Left lung (tissue), 10 donors: ENCODE measurements around the gene MMS19. TPM values are rescaled to one million over a fixed set of nuclear protein-coding genes. Genes with fewer than 3 reads are reported as not detected.
"Not testable (repeated sequence)": the region's sequence is repeated elsewhere in the genome, so short reads cannot be mapped to it uniquely, and the experiment has no call there.

Source experiments
- ATAC-seq: fragments of 200-7000 bp; cut with Tn5 transposase; one replicate; pipeline ENCODE4 v1.9.1; 2020; ENCODE audit warnings: moderate library complexity
- DNase-seq, 4 donors: peaks; one replicate each; pipeline ENCODE4 v3.0.0-alpha.2; 2013 to 2020
- H3K27ac ChIP-seq, 2 donors: fragments of 200-600 bp; sonication (generic) in 1 of 2; one replicate each; pipeline versions ENCODE4 v1.5.0 to v1.8.0; 2020 to 2021
- H3K27me3 ChIP-seq, 2 donors: fragments of 200-600 bp; sonication (generic) in 1 of 2; one replicate each; pipeline versions ENCODE4 v1.5.0 to v1.8.0; 2020 to 2021
- H3K36me3 ChIP-seq, 2 donors: fragments of 200-600 bp; sonication (generic) in 1 of 2; one replicate each; pipeline versions ENCODE4 v1.5.0 to v1.8.0; 2020 to 2021
- H3K4me1 ChIP-seq, 2 donors: fragments of 200-600 bp; one replicate each; pipeline ENCODE4 v1.8.0; 2021
- H3K4me3 ChIP-seq, 2 donors: fragments of 200-600 bp; sonication (generic) in 1 of 2; one replicate each; pipeline versions ENCODE4 v1.5.0 to v1.8.0; 2020 to 2021; ENCODE audit warnings: mild to moderate bottlenecking in 1 of 2
- H3K9me3 ChIP-seq, 2 donors: fragments of 200-600 bp; sonication (generic) in 1 of 2; one replicate each; pipeline versions ENCODE4 v1.5.0 to v1.8.0; 2020 to 2021
- intact Hi-C, 2 donors: fragments of 100-400 bp; cut with DNase I; formaldehyde crosslinking; loops; one replicate each; pipeline versions ENCODE4 v1.11.2 to v1.14.2; 2022
- polyA plus RNA-seq, 6 donors: library from polyadenylated mRNA; unstranded; fragments of 120-200 nt; gene quantifications; one replicate each; pipeline ENCODE4 v1.2.1, GENCODE V29; 2013; ENCODE audit not compliant: insufficient read length in 6 of 6
- total RNA-seq, 2 donors: library from RNA; stranded (reverse); fragmentation: NEBNext Ultra II Directional; extraction: Animal tissue kit (Norgen Biotek cat#: 25700); gene quantifications; one replicate each; pipeline ENCODE4 v1.2.1, GENCODE V29; 2021
- TF ChIP-seq, protein P1 (sequence below), 2 donors: fragments of 200-600 bp; sonication (generic) in 1 of 2; IDR thresholded peaks; one replicate each; pipeline versions ENCODE4 v1.5.0 to v1.8.0; 2021; ENCODE audit warnings: antibody characterized with exemption in 2 of 2
- donor health status: DM: no; HTN: yes; CAD: no.
- donor health status: DM: no; HTN: no; CAD: no.

The MMS19 gene
- total and polyA plus RNA-seq, 8 donors = 60.1 to 113 (median 97.4) TPM

DNA sequence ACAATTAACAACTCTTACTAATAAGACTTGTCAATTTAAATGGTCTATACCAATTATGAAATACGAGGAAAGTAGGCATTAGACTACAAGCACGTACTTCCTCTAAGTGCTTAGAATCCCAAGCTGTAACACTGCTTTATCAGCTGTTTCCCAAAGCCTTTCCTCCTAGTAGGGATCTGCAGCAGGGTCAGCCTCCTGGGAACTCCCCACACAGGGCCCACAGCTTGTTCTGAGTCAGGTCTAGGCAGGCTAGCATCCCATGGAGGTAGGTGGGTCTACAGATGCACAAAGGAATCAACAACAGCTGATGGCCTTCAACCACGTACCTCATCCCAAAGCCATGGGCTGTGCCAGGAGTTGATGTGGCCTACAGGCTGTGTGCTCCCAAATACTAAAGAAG lies 14.7 kb downstream of the MMS19 start:
- Histone ChIP-seq H3K4me1 (peaks cover 0 to 8% of the 10 kb centered on the region in 2 donors), H3K4me3 (no peak overlapping the region), H3K9me3 (no peaks in the 10 kb centered on the region), H3K27me3 (no peaks in the 10 kb centered on the region), H3K36me3 (peaks cover 0 to 49% of the 10 kb centered on the region in 2 donors), H3K27ac (no peak overlapping the region)
- intact Hi-C loops = no loop called here
- TF ChIP-seq, protein P1, sequence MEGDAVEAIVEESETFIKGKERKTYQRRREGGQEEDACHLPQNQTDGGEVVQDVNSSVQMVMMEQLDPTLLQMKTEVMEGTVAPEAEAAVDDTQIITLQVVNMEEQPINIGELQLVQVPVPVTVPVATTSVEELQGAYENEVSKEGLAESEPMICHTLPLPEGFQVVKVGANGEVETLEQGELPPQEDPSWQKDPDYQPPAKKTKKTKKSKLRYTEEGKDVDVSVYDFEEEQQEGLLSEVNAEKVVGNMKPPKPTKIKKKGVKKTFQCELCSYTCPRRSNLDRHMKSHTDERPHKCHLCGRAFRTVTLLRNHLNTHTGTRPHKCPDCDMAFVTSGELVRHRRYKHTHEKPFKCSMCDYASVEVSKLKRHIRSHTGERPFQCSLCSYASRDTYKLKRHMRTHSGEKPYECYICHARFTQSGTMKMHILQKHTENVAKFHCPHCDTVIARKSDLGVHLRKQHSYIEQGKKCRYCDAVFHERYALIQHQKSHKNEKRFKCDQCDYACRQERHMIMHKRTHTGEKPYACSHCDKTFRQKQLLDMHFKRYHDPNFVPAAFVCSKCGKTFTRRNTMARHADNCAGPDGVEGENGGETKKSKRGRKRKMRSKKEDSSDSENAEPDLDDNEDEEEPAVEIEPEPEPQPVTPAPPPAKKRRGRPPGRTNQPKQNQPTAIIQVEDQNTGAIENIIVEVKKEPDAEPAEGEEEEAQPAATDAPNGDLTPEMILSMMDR (IDR thresholded peaks at IDR 0.05) = no peak
- ATAC-seq (no peak), DNase-seq (no peak)

DNA sequence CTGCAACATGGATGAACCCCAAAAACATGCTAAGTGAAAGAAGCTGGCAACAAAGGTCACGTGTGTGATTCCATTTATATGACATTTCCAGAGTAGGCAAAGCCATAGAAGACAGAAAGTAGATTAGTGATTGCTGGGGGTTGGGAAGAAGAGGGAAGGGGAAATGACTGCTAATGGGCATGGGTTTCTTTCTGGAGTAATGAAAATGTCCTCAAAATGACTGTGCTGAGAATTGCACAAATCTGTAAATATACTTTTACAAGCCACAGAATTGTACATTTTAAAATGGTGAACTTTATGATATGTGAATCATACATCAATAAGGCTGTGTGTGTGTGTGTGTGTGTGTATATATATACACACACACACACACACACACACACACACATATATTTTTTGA lies 15.8 kb downstream of the MMS19 start:
- no peak for ATAC-seq
- peaks cover 0 to 60% of the 10 kb centered on the region in 2 donors for H3K36me3 ChIP-seq
- intact Hi-C loops = no loop called here
- H3K27ac ChIP-seq = no peak overlapping the region
- no peaks in the 10 kb centered on the region for H3K27me3 ChIP-seq
- no peak overlapping the region for H3K4me3 ChIP-seq
- DNase-seq = no peak
- no peaks in the 10 kb centered on the region for H3K9me3 ChIP-seq
- H3K4me1 ChIP-seq = peaks cover 0 to 8% of the 10 kb centered on the region in 2 donors
- TF ChIP-seq, protein P1 (IDR thresholded peaks at IDR 0.05) = no peak

DNA sequence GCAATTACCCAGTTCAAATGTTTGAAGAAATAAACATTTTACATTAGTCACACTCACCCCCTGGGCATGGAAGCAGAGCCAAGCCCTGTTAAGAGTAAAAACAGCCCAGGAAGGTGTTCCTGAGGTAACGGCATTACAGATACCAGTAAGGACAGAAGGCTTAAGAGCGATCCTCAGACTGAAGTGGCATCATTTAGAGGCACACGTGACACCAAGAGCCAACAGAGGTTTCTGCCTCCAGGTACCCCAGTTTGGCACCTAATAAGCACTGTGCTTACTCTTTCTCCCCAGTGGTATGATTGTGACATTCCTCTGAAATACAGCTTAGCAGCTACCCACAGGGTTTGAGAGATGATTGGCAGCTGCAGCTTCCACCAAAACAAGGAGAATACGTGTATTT lies 17.2 kb downstream of the MMS19 start:
- DNase-seq = no peak
- intact Hi-C loops = no loop called here
- TF ChIP-seq, protein P1 (IDR thresholded peaks at IDR 0.05) = no peak
- peaks cover under 1 to 17% of the 10 kb centered on the region in 2 donors for H3K4me1 ChIP-seq
- H3K36me3 ChIP-seq = peaks cover 0 to 73% of the 10 kb centered on the region in 2 donors
- no peaks in the 10 kb centered on the region for H3K9me3 ChIP-seq
- no peaks in the 10 kb centered on the region for H3K27me3 ChIP-seq
- no peak overlapping the region for H3K4me3 ChIP-seq
- peak; percentile 89 for ATAC-seq
- peak overlapping the region; percentile 11 to 62 for H3K27ac ChIP-seq

DNA sequence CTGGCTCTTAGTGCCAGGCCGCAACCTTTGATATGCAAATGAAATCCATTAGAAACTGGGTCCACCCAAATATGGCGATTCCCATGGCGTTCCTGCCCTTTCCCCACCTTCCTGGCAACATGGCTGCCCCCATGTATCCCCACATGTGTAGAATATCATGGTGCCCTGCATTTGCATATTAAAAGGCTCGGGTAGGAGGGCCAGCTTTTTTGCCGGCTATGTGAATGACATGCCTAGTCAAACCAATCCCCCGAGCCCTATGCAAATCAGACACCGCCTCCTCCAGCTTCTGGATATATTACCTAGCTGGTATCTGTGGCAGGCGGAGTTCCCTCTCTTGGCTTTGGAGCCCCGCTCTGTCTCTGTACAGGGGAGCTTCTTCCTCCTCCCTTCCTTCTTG lies 18.3 kb downstream of the MMS19 start:
- ATAC-seq (no peak), DNase-seq (no peak)
- intact Hi-C loops = no loop called here
- H3K4me1 ChIP-seq = peaks cover 2 to 23% of the 10 kb centered on the region in 2 donors
- no peaks in the 10 kb centered on the region for H3K27me3 ChIP-seq
- peaks cover 0 to 85% of the 10 kb centered on the region in 2 donors for H3K36me3 ChIP-seq
- no peak overlapping the region for H3K27ac ChIP-seq
- TF ChIP-seq, protein P1 (IDR thresholded peaks at IDR 0.05) = no peak
- H3K9me3 ChIP-seq = no peaks in the 10 kb centered on the region
- no peak overlapping the region for H3K4me3 ChIP-seq

DNA sequence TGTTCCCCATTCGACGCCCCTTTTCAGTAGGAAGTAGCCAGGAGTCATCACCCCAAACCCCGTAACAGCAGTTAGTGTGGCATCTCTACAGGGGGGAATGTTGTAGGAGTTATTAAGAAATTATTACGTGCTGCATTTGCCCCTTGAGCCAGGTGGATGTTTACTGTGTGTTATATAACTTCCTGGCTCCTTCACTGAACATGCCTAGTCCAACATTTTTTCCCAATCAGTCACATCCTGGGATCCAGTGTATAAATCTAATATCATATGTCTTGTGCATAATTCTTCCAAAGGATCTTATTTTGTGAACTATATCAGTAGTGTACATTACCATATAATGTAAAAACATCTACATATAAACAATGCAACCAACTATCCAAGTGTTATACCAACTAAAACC lies 18.8 kb downstream of the MMS19 start:
- H3K9me3 ChIP-seq, intact Hi-C loops, H3K27me3 ChIP-seq, ATAC-seq, H3K4me3 ChIP-seq, H3K27ac ChIP-seq, DNase-seq: not testable (repeated sequence)
- H3K4me1 ChIP-seq = peaks cover 2 to 23% of the 10 kb centered on the region in 2 donors
- H3K36me3 ChIP-seq = peaks cover 0 to 90% of the 10 kb centered on the region in 2 donors

DNA sequence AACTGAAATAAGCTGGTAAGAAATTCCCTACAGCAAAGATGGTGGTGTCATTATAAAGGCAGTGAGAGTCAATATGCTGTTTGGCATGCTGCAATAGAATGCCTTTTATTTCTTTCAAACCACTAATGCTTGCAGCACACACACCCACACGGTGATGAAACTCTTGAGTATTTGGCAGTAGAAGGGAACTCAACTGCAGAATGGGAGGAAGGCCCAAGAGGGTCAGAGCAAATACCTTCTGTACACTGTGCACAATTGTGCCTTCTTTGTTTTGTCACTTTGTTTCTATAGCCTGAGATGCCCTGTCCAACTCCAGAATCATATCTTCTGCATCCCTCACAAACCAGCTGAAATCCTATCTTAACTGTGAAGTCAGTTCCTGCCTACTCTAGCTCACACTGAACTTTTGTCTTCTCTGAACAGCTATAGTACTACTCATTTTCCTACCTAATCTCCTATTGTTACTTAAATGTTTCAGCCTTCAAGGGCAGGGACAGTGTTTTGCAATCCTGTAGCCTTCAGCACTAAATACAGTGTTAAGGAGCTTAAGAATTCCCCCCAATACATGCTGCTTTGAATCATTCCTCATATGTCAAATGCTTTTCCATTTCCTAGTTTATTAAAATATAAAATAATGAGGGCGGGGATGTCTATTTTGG lies 22.2 kb downstream of the MMS19 start:
- Histone ChIP-seq H3K36me3 (peaks cover 0 to 99% of the 10 kb centered on the region in 2 donors), H3K4me3 (no peak overlapping the region), H3K27me3 (no peaks in the 10 kb centered on the region), H3K9me3 (no peaks in the 10 kb centered on the region), H3K4me1 (peaks cover 2 to 15% of the 10 kb centered on the region in 2 donors), H3K27ac (peak overlapping the region; percentile 31 to 54)
- ATAC-seq (peak; percentile 91), DNase-seq (no peak)
- TF ChIP-seq, protein P1 (IDR thresholded peaks at IDR 0.05) = no peak
- intact Hi-C loops = no loop called here
